ACHN (cell line): ENCODE measurements around the gene KRTAP4-1.
"Not testable (repeated sequence)": the region's sequence is repeated elsewhere in the genome, so short reads cannot be mapped to it uniquely, and the experiment has no call there.

ENCODE experiments used
- DNase-seq: peaks from one replicate; pipeline ENCODE4 v3.0.0-alpha.2; 2015
- in situ Hi-C: cut with HindIII; loops from 2 replicates; pipeline ENCODE4 v1.10.0; 2017; ENCODE audit warnings: low sequenced_read_pairs, low pct_ligation_motif_present, low pct_unique_long_range_greater_than_20kb

The KRTAP4-1 gene

GRCh38 chr17:41177727-41178271 lies 6.9 kb downstream of the KRTAP4-1 start, which contains the start of gene KRTAP4-2:
Gene KRTAP4-2, minus strand, starts transcription at chr17:41178221. Its CDS starts 57 bp downstream, at chr17:41178164.
- in situ Hi-C loops: no loop called here
- DNase-seq: no peak

- DNase-seq: no peak
- in situ Hi-C loops: no loop called here
Measured at GRCh38 chr17:41176744-41177387, 7.8 kb downstream of the KRTAP4-1 start.

GRCh38 chr17:41171886-41172285 lies 12.8 kb downstream of the KRTAP4-1 start:
- in situ Hi-C loops: no loop called here
- DNase-seq: no peak

- in situ Hi-C loops: no loop called here
- no peak for DNase-seq
Measured at GRCh38 chr17:41168121-41168520, 16.6 kb downstream of the KRTAP4-1 start, which contains the start of gene KRTAP4-3. Gene KRTAP4-3, minus strand, starts transcription at chr17:41168221. Its CDS starts 49 bp downstream, at chr17:41168172.

GRCh38 chr17:41167561-41167960 lies 17.1 kb downstream of the KRTAP4-1 start:
- DNase-seq: no peak
- in situ Hi-C loops: no loop called here

GRCh38 chr17:41163828-41164227 lies 20.9 kb downstream of the KRTAP4-1 start:
- in situ Hi-C loops: no loop called here

GRCh38 chr17:41160648-41161047 lies 24.1 kb downstream of the KRTAP4-1 start, which contains the start of gene KRTAP4-4:
Gene KRTAP4-4, minus strand, starts transcription at chr17:41160748. Its CDS starts 57 bp downstream, at chr17:41160691.
- in situ Hi-C loops: no loop called here
- DNase-seq: no peak

More at GRCh38 chr17:41163828-41164227, 20.9 kb downstream of the KRTAP4-1 start:
- no peak for DNase-seq

GRCh38 chr17:41160190-41160589 lies 24.5 kb downstream of the KRTAP4-1 start:
- DNase-seq, in situ Hi-C loops: not testable (repeated sequence)

GRCh38 chr17:41153856-41154255 lies 30.9 kb downstream of the KRTAP4-1 start:
- no peak for DNase-seq
- in situ Hi-C loops: no loop called here

- no peak for DNase-seq
- in situ Hi-C loops: no loop called here
Measured at GRCh38 chr17:41151525-41151924, 33.2 kb downstream of the KRTAP4-1 start.

GRCh38 chr17:41150026-41150425 lies 34.7 kb downstream of the KRTAP4-1 start:
- no peak for DNase-seq
- in situ Hi-C loops: no loop called here

GRCh38 chr17:41149652-41149985 lies 35.1 kb downstream of the KRTAP4-1 start, which contains the start of gene KRTAP4-5:
Gene KRTAP4-5, minus strand, starts transcription at chr17:41149825. Its CDS starts 58 bp downstream, at chr17:41149767.
- DNase-seq: no peak
- in situ Hi-C loops: no loop called here

GRCh38 chr17:41148971-41149651 lies 35.6 kb downstream of the KRTAP4-1 start:
- in situ Hi-C loops, DNase-seq: not testable (repeated sequence)

- no peak for DNase-seq
- in situ Hi-C loops: no loop called here
Measured at GRCh38 chr17:41147531-41148204, 37.0 kb downstream of the KRTAP4-1 start.

GRCh38 chr17:41145261-41145660 lies 39.5 kb downstream of the KRTAP4-1 start:
- DNase-seq: no peak

GRCh38 chr17:41144846-41145245 lies 39.9 kb downstream of the KRTAP4-1 start:
- DNase-seq: no peak
- in situ Hi-C loops: no loop called here

More at GRCh38 chr17:41145261-41145660, 39.5 kb downstream of the KRTAP4-1 start:
- in situ Hi-C loops: no loop called here

GRCh38 chr17:41141361-41141760 lies 43.4 kb downstream of the KRTAP4-1 start:
- in situ Hi-C loops: no loop called here
- DNase-seq: no peak

- in situ Hi-C loops: no loop called here
- no peak for DNase-seq
Measured at GRCh38 chr17:41140360-41141131, 44.2 kb downstream of the KRTAP4-1 start, which contains the start of gene KRTAP4-6. Gene KRTAP4-6, minus strand, starts transcription at chr17:41140544. Its CDS starts 57 bp downstream, at chr17:41140487.
